GM12874 (cell line): Measurements from ENCODE around the gene VEGFA.

Source experiments
- CTCF ChIP-seq: IDR thresholded peaks from 2 replicates; pipeline ENCODE4 v1.5.1; 2011; ENCODE audit warnings: low read depth, mild to moderate bottlenecking, control low read depth, low read length, moderate library complexity; ENCODE audit not compliant: insufficient read depth

VEGFA gene

GRCh38 chr6:43735642-43736199 is 34.3 kb upstream of the VEGFA start:
- TF ChIP-seq CTCF: no peak

GRCh38 chr6:43736211-43736786 is 33.7 kb upstream of the VEGFA start:
- no peak for TF ChIP-seq CTCF

- TF ChIP-seq CTCF: no peak
Measured at GRCh38 chr6:43736844-43737243, 33.2 kb upstream of the VEGFA start.

- no peak for TF ChIP-seq CTCF
Measured at GRCh38 chr6:43737272-43738081, 32.5 kb upstream of the VEGFA start.

- TF ChIP-seq CTCF: no peak
Measured at GRCh38 chr6:43738267-43738676, 31.7 kb upstream of the VEGFA start.

- TF ChIP-seq CTCF: no peak
Measured at GRCh38 chr6:43738877-43739641, 31.0 kb upstream of the VEGFA start.

- no peak for TF ChIP-seq CTCF
Measured at GRCh38 chr6:43739642-43740091, 30.3 kb upstream of the VEGFA start.
